D341Med (cell line): ENCODE measurements around the gene NUP210L.
"Not testable (repeated sequence)": the region's sequence is repeated elsewhere in the genome, so short reads cannot be mapped to it uniquely, and the experiment has no call there.

Experiments
- DNase-seq: peaks from one replicate; pipeline ENCODE4 v3.0.0; 2012; ENCODE audit warnings: low spot score

NUP210L gene

DNA sequence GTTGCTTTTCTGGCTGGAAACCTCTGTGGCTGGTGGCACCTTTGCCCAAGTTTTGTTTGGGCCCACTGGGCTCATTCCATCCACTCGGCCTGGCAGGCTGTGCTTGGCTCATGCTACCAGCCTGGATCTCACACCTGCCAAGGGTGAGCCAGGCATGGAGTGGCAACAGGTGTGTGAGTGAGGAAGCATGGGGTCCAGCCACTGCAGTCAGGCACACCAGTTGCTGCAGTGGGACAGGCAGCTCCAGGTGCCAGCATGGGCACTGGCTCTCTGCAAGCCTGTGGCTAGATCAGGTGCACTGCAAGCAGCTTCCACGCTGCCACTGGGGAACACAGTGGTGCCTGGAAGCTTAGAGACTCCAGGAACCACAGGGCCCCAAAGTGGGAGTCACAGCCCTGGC is 57.0 kb downstream of the NUP210L start:
- no peak for DNase-seq

DNA sequence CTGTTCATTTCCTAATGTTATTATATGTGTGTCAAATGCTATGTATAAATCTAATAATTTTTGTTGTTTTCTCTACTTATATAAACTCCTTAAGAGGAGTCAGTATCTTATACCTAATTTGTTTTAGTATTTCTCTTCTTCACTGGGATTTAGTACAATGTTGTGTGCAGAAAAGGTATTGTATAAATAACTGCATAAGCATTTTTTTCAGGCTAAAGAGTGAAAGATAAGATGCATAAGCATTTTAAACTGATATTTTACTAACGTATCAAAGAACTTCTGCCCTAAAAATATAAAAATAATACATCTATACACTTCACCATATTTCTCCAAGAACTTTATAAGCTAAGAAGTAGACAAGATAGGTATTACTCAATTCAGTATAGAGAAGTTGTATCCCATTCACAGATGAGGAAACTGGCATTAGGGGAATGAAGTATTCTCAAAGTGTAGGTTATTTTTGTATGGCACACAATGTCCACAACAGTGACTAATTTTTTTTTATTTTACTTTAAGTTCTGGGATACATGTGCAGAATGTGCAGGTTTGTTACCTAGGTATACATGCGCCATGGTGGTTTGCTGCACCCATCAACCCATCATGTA is 59.3 kb downstream of the NUP210L start:
- no peak for DNase-seq

DNA sequence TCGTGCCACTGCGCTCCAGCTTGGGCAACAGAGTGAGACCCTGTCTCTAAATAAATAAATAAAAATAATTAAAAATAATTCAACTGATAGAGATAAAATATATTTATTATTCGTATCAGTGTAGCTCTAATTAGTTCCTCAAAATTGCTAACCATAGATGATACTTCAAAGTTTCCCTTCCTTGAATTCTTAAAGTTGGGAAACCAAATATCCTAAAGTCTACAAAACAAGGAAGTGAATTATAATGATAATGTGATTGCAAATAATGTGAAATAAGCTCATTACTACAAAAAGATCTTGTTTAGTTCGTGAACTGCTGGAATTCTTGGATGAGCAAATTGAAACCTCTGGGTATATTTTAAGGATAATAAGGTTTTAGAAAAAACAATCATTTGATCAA is 60.5 kb downstream of the NUP210L start:
- no peak for DNase-seq

DNA sequence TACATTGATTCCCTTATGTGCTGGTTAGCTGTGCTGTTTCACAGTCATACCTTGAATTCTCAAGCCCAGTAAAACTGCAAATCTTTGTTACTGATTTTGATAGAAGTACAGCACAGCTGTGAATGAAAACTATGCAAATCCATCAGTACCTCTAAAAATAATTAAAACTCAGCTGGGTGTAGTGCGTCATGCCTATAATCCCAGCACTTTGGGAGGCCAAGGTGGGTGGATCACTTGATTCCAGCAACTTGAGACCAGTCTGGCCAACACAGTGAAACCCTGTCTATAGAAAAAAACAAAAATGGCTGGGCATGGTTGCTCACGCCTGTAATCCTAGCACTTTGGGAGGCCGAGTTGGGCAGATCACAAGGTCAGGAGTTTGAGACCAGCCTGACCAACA is 61.2 kb downstream of the NUP210L start:
- no peak for DNase-seq

DNA sequence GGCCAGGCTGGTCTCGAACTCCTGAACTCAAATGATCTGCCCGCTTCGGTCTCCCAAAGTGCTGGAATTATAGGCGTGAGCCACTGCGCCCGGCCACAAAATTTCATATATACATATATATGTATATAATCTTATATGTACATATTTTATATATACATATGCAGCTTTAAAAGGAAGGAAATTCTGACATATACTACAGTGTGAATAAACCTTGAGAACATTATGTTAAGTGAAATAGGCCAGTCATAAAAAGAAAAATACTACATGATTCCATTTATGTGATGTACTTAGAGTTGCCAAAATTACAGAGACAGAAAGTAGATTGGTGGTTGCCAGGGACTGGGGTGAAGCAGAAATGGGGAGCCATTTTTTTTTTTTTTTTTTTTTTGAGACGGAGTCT is 63.2 kb downstream of the NUP210L start:
- no peak for DNase-seq

DNA sequence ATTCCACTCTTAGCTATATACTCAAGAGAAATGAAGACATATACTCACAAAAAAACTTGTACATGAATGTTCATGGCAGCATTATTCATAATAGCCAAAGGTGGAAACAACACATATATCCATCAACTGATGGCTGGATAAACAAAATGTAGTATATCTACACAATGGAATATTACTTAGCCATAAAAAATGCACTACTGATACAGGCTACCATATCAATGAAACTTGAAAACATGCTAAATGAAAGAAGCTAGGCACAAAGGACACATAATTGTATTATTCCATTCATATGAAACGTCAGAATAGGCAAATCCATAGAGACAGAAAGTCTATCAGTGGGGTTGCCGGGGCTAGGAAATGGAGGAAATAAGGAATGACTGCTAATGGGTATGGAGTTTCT is 67.3 kb downstream of the NUP210L start:
- no peak for DNase-seq

DNA sequence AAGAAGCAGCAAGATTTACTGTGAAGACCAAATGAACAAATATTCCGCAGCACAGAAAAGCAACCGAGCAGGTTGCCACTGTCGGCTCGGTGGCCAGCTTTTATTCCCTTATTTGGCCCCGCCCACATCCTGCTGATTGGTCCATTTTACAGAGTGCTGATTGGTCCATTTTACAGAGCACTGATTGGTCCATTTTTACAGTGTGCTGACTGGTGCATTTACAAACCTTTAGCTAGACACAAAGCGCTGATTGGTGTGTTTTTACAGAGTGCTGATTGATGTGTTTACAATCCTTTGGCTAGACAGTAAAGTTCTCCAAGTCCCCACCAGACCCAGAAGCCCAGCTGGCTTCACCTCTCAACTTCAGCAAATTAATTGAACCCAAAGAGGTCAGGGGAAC is 71.8 kb downstream of the NUP210L start:
- not testable (repeated sequence) for DNase-seq

DNA sequence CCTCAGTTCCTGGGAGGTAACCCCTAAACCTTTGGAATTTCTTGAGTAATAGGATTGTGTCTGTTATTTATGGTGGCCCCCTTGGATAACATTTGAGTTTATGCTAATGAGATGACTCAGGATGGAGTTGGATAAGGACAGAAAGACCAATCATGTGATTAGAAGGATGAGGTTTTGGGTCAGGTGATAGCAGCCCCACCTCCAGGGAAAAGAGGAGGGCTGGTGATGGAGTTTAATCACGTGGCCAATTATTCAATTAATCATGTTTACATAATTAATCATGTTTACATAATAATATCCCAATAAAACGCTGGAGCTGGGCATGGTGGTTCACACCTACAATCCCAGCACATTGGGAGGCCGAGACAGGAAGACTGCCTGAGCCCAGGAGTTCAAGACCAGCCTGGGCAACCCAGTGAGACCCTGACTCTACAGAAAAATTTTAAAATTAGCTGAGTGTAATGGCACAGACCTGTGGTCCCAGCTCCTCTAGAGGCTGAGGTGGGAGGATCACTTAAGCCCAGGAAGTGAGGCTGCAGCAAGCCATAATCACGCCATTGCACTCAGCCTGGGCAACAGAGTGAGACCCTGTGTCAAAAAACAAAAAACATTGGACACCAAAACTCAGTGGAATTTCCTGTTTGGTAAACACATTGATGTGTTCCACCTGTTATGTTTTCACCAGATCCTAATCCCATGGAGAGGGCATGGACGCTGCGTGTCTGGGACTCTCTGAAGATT is 73.3 kb downstream of the NUP210L start:
- DNase-seq: no peak

DNA sequence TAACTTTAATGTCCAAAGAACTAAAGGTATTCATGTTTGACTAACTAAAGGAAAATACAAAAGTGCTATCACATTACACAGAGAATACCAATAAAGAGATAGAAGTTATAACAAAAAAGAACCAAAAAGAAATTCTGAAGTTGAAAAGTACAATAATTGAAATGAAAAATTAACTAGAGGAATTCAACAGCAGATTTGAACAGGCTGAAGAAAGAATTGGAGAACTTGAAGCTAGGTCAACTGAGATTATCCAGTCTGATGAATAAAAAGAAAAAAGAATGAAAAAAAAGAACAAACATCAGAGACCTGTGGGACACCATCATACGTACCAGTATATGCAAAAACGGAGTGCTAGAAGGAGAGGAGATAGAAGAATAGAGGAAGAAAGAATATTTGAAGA is 78.5 kb downstream of the NUP210L start:
- DNase-seq: no peak

DNA sequence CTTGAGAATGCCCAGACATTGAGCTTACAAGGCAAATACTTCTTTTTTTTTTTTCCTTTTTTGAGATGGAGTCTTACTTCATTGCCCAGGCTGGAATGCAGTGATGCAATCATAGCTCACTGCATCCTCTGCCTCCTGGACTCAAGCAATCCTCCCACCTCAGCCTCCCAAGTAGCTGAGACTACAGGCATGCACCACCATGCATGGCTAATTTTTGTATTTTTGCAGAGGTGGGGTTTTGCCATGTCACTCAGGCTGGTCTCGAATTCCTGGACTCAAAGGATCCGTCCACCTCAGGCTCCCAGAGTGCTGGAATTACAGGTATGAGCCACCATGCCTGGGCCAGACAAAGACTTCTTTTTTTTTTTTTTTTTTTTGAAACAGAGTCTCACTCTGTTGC is 79.1 kb downstream of the NUP210L start:
- no peak for DNase-seq

DNA sequence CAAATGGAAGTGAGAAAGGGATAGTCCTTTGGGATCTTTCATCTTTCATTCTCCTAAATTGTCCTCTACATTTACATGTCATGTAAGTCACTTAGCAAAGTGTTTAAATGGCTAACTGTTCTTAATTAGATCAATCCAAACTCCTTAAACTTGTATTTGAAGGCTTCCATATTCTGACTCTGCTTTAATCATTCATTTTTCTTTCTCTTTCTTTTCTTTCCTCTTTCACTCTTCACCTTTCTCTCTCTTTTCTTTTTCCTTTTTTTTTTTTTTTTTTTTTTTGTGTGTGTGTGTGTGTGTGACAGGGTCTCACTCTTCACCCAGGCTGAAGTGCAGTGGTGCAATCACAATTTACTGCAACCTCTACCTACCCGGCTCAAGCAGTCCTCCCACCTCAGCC is 92.6 kb downstream of the NUP210L start:
- no peak for DNase-seq

DNA sequence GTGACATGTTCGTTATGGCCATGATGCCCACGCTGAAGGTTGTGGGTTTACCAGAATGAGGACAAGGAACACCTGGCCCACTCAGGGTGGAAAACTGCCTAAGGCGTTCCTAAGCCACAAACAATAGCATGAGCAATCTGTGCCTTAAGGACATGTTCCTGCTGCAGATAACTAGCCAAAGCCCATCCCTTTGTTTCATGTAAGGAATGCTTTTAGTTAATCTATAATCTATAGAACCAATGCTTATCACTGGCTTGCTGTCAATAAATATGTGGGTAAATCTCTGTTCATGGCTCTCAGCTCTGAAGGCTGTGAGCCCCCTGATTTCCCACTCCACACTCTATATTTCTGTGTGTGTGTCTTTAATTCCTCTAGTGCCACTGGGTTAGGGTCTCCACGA is 107.4 kb downstream of the NUP210L start:
- not testable (repeated sequence) for DNase-seq

DNA sequence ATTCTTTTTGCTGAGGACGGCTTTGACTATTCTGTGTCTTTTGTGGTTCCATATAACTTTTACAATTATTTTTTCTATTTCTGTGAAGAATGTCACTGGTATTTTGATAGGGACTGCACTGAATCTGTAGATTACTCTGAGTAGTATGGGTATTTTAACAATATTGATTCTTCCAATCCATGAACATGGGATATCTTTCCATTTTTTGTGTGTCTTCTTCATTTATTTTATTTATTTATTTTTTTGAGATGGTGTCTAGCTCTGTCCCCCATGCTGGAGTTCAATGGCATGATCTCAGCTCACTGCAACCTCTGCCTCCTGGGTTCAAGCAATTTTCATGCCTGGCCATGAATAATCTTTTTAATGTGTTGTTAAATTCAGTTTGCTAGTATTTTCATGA is 121.2 kb downstream of the NUP210L start:
- DNase-seq: not testable (repeated sequence)

DNA sequence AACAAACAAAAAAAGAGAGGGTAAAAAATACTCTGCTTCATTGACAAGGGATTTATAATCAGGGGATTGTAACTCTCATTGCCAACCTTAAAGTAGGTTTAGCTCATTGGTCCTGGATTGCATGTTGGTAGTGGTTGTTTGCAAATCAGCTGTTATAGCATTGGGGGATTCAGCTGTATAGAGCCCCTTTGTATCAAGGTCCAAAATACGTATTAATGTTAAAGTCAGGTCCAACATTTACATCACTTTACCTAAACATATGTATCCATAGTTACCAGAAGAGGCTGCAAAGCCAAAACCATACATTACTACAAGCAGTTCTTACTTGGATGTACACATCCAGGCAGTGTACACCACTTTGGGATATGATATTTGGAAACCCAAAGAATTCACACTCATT is 134.9 kb downstream of the NUP210L start:
- no peak for DNase-seq

DNA sequence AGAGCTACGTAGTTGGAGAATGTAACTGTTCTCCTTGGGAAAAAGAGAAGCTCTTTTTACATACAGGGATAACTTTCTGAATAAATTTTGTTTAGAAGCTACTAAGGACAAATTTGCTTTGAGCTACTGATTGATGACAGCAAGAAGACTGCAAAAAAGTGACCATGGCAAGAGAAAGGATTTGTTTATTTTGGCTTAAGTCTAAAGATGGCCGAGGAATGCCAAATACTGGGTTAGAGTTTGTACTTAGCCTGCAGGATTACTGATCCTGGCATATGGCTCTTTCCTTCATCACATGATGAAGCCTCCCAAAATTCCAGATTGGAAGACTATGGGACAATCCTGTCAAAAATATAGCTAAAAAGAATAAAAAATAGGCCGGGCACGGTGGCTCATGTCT is 135.6 kb downstream of the NUP210L start:
- DNase-seq: no peak

DNA sequence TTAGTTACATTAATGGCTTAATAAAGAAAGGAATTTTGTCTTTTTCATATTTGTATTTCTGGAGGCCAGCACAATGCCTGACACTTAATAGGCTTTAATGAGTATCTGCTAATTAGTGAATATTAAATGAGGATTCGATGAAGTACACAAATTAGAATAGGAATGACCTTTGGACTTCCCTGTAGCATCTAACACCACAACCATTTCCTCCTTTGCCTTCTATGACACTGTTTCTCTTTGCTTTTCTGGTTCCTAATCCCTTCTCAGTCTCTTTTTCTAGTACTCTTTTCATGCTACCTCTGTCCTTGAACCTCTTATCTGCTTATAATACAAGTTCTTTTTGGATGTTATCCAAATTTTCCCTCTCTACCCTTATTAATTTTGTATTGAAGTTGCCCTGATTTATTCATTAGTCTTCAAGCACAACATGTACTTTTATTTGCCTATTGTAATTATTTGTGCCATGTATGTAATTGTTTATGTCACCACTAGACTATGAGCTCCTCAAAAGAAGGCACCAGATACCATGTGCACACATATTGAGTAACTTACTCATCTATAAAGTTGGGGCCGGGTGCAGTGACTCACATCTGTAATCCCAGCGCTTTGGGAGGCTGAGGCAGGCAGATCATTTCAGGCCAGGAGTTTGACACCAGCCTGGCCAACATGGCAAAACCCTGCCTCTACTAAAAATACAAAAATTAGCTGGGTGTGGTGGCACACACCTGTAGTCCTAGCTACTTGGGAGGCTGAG is 140.5 kb downstream of the NUP210L start:
- DNase-seq: no peak

DNA sequence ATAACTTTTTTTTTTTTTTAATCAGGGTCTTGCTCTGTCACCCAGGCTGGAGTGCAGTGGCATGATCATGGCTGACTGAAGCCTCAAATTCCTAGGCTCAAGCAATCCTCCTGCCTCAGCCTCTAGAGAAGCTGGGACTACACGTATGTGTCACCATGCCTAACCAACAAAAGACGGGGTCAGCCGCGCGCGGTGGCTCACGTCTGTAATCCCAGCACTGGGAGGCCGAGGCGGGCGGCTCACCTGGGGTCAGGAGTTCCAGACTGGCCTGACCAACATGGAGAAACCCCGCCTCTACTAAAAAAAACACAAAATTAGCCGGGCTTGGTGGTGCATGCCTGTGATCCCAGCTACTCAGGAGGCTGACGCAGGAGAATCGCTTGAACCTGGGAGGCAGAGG is 142.3 kb downstream of the NUP210L start:
- not testable (repeated sequence) for DNase-seq

DNA sequence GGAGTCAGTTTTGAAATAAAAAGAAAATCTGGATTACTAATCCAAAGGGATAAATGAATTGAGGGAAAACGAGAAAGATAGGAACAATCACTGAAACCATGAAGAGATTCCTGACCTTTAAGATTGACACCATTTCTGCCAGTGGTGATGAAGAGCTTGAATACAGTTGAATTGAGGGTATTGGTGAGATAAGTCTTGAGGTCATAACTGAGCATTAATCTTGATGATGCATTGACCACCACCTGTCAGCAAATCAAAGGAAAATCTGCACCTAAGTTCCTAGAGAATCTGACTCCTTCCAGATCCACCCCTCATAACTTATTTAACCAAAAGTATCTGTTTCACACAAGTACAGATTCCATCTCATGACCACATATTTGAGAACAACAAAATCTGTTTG is 142.7 kb downstream of the NUP210L start:
- DNase-seq: no peak

DNA sequence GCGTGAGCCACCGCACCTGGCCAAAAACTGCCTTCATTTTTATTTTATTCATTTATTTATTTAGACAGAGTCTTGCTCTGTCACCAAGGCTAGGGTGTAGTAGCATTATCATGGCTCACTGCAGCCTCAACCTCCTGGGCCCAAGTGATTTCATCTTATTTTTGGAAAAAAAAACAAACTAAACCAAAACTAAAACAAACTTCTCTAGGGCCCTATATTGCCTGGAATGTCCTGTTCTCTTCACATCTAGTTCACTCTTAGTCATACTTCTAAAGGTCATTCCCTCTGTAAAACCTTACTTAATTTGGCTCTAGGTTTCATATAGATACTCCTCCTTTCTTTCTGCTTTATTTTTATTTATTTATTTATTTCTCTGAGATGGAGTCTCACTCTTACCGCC is 148.7 kb downstream of the NUP210L start:
- DNase-seq: no peak

DNA sequence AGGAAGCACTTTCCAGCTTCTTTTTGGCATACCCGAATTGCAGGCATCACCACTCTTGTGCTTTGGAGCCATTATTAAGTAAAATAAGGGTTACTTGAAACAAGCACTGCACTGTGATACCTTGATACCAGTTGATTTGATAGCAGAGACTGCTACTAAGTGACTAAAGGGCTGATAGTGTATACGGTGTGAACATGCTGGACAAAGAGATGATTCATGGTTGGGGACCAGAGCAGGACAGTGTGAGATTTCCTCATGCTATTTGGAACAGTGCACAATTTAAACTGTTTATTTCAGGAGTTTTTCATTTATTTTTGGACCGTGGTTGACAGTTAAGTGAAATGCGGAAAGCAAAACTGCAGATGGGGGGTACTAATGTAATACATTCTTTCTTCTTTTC is 154.5 kb downstream of the NUP210L start:
- DNase-seq: no peak

DNA sequence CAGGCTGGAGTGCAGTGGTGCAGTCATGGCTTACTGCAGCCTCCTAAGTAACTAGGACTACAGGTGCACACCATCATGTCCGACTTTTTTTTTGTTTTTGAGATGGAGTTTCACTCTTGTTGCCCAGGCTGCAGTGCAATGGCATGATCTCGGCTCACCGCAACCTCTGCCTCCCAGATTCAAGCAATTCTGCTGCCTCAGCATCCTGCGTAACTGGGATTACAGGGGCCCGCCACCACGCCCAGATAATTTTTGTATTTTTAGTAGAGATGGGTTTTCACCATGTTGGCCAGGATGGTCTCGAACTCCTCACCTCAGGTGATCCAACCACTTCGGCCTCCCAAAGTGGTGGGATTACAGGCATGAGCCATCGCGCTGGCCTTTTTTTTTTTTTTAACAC is 158.0 kb downstream of the NUP210L start:
- not testable (repeated sequence) for DNase-seq

DNA sequence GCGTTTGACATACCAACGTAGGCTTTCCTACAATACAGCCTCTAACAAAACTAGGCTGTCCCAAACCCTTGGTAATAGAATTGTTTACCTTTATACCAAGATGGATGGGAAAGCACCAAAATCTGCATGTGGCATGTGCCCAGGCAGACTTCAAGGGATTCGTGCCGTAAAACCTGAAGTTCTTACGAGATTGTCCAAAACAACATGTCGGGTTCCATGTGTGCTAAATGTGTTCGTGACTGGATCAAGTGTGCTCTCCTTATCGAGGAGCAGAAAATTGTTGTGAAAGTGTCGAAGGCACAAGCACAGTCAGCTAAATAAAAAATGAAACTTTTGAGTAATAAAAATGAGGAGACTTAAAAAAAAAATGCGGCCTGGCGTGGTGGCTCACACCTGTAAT is 159.2 kb downstream of the NUP210L start:
- no peak for DNase-seq

DNA sequence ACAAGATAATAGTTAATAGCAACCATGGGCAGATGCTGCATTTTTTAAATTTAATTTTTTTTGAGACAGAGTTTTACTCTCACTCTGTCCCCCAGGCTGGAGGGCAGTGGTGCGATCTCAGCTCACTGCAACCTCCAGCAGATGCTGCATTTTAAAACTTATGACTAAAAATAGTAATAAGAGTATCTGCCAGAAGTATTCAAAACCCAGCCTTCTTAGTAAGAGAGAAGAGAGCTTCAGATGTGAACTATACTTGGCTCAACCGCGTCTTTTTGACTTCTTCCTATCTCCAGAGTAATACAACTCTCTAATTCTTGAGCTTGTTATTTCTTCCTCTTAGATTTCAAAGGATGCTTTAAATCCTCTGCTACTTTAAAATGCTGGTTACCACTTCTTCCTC is 159.7 kb downstream of the NUP210L start:
- no peak for DNase-seq
